HG03439 (cell line): ENCODE data around the gene REPIN1.

Experiments
- ATAC-seq: cut with Tn5 transposase; IDR thresholded peaks from one replicate; pipeline ENCODE4 v1.9.1; 2021; ENCODE audit warnings: mild to moderate bottlenecking, moderate library complexity; ENCODE audit not compliant: unreplicated experiment

REPIN1 gene

GRCh38 chr7:150368096-150368883 lies at the start of gene REPIN1:
REPIN1 (plus strand) TSS chr7:150368822; CDS start chr7:150369712, 890 bp downstream.
- ATAC-seq, result peak; percentile 54

DNA sequence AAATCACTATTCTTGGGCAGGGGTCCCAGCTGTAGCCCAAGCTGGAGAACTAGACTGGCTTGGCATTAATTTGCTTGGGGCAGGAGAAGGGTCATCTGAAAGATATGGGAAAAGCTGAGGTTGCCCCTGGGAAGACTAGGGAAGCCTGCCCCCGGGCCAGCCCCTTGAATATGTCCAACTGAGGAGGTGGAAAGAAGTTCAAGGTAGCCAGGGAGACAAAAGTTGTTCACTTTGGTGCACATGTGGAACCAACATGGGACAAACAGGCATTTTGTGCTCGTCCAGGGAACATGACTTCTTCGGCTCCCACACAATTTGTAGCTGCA lies 46.9 kb upstream of the REPIN1 start:
- ATAC-seq, result no peak

DNA sequence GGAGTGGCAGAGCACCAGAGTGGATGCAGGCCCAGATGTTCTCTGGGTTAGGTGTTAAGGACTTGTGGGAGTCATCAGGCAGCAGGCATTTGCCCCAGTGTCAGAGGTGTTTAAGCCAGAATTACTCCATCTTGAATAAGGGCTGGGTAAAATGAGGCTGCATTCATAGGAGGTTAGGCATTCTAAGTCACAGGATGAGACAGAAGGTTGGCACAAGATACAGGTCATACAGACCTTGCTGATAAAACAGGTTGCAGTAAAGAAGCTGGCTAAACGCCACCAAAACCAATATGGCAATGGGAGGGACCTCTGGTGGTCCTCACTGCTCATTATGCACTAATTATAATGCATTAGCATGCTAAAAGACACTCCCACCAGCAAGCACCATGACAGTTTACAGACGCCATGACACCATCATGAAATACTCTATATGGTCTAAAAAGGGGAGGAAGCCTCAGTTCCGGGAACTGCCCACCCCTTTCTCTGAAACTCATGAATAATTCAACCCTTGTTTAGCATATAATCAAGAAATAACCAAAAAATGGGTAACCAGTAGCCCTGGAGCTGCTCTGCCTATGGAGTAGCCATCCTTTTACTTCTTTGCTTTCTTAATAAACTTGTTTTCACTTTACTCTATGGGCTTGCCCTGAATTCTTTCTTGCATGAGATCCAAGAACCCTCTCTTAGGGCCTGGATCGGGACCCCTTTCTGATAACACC lies 46.3 kb upstream of the REPIN1 start:
- ATAC-seq, result peak; percentile 42

- peak; percentile 56 for ATAC-seq
These were observed 45.6 kb upstream of the REPIN1 start, which contains the start of the genes ACTR3C and LRRC61 for GRCh38 chr7:150322833-150323681. ACTR3C (minus strand) TSS chr7:150323545; CDS start chr7:150295296, 28,249 bp downstream. LRRC61 (plus strand) TSS chr7:150323355; CDS start chr7:150336862, 13,507 bp downstream.

- no peak for ATAC-seq
These were observed 44.8 kb upstream of the REPIN1 start for GRCh38 chr7:150323682-150324372.

DNA sequence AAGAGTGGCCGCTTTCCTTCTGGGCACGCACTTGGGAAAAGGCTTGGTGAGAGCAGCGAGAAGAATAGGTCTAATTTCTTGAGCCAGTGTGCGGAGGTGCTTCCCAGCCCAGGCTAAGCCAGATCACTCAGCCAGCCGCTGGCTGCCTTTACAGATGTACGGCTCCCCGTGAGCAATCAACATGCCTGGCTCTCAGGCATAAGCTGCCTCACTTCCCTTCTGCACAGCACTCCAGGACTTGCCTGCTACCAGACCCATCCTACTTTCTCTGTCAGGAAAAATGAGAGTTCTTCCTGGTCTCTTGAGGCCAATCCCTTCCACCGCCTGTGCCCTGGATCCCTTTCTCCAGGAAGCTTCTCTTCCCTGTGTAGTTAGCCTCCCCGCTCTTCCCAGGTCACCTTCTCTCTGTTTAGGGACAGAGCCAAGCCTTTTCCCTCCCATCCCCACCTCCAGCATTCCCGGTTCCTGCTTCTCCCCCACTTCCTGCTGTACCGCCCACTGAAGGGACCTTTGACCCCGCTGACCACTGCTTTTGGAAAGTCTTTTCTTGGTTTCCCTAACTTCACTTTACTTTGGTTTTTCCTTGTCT lies 44.2 kb upstream of the REPIN1 start:
- ATAC-seq, result no peak

GRCh38 chr7:150325110-150325611 lies 43.5 kb upstream of the REPIN1 start:
- no peak for ATAC-seq

DNA sequence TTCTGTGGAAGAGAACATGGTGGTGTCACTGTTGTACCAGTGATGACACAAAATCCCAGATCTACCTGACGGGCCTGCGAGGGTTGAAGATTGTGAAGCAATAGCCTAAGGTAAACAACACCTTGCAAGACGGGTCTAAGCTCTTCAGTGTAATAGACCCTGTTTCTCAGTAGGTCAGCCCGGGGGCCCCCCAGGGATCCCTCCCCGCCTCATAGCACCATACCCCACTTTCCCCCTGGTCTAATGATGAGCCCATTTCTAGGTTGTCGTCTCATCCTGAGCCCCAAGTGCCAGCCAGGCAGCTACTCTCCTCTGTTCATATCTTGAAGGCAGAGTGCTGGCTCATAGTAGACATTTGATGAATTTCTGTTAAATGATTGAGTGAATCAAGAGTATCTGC lies 42.7 kb upstream of the REPIN1 start:
- no peak for ATAC-seq

DNA sequence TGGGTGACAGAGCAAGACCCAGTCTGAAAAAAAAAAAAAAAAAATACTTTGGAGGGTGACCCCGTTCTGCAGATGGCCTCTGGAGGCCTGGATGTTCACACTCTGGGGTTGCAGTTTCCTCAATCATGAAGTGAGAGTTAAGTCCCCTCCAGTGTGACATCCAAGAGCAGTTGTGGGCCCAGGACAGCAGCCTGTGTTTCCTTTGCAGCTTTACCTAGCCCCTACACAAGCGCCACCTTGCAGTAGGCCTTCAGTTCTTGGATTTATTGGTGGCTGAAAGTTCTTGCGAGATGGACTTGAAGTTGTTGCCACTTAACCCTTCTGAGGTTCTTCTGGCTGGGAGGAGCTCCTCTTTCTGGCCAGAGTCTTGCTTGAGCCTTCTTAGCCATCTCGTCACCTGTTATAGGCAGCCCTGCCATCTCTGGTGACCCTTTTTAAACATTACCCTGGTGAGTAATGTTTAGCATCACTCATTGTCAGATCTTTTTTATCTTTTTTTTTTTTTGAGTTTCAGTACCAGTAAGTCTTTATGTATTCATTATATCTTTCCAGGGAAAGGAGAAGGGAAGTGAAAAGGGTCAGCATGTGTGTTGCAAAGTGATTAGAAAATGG lies 41.9 kb upstream of the REPIN1 start:
- no peak for ATAC-seq

- ATAC-seq, result no peak
These were observed 41.3 kb upstream of the REPIN1 start for GRCh38 chr7:150327308-150327707.

GRCh38 chr7:150329331-150330120 lies 39.1 kb upstream of the REPIN1 start:
- ATAC-seq, result no peak

GRCh38 chr7:150330211-150330885 lies 38.3 kb upstream of the REPIN1 start:
- no peak for ATAC-seq

GRCh38 chr7:150332852-150333635 lies 35.6 kb upstream of the REPIN1 start:
- ATAC-seq, result no peak

- no peak for ATAC-seq
These were observed 35.0 kb upstream of the REPIN1 start for GRCh38 chr7:150333659-150334058.

DNA sequence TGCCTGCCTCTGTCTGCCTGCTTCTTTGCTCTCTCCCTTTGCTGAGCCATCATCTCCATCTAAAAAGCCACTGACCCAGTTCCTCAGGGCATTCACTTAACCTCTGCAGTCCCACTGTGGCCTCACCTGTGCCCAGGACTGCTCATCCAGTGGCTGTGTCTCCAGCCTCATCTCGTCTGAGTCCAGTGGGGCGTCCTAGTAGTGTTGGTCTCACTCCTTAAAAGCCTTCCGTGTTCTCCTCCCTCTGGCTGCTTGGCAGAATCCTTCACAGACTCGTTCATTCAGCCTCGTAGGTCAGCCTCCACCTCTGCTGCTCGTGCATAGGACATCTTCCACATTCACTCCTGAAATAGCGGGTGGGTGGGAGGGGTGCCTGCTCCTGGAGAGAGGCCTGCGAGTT lies 34.5 kb upstream of the REPIN1 start:
- ATAC-seq, result no peak

DNA sequence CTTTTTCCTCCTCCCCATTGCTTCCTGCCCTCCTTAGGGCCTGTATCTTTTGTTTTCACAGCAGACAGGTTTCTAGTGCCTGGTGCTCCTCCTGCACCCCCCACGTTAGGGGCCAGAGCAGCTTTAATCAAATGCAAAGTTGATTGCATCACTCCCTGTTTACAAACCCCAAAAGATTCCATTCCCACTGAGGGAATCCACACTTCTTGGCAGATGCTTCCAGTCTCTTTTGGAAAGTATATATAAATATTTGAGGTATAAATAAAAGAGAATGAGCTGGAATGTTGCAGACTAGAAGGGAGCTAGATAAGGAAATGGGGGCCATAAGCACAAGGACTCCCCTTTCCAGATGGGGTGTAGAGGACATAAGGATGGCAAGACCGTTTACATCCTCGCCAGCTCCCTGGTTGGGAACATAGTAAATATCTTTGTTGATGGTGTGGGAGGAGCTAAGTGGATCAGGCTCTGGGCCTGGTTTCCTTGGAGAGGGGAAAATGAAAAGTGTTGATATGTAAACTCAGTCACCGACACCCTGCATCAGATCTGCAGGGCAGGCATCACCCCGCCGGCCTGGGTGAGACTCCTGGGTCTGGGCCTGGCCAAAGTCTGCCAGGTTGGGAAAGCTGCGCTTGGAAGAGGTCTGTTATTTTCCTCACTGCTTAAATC lies 33.4 kb upstream of the REPIN1 start:
- no peak for ATAC-seq

DNA sequence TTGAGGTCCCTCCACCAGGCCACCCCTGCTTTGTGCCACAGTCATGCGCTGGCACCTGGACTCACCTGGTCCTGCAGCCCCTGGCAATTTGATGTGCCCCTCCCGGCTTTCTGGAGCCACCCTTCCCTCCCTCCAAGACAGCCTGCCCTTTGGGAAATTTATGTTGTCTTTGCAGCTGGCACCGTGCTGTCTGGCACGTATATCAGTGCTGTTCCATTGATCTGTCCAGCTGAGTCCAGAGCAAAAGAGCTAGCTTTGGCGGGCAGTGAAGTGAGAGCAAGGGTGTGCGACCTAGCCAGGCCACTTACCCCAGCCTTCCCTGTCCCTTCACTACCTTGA lies 32.9 kb upstream of the REPIN1 start:
- ATAC-seq, result no peak
